IPS DF 6.9 (cell line): Measurements from ENCODE around the gene METTL25B.

Experiments
- DNase-seq: peaks from one replicate; pipeline ENCODE4 v3.0.0-alpha.2; 2013; ENCODE audit warnings: low read depth, low spot score
- H3K27ac ChIP-seq: one replicate; pipeline ENCODE4 v1.5.1; 2013; ENCODE audit warnings: low read length, control low read depth
- H3K27me3 ChIP-seq: 2 replicates; pipeline ENCODE4 v1.6.1; 2013; ENCODE audit warnings: mild to moderate bottlenecking, low read length; ENCODE audit not compliant: control insufficient read depth, insufficient read depth
- H3K36me3 ChIP-seq: 2 replicates; pipeline ENCODE4 v1.6.1; 2013; ENCODE audit warnings: low read length; ENCODE audit not compliant: control insufficient read depth, insufficient read depth
- H3K4me1 ChIP-seq: 2 replicates; pipeline ENCODE4 v1.6.1; 2013; ENCODE audit warnings: low read length; ENCODE audit not compliant: control insufficient read depth, insufficient read depth
- H3K4me3 ChIP-seq: 2 replicates; pipeline ENCODE4 v1.5.1; 2013; ENCODE audit warnings: mild to moderate bottlenecking, low read length
- H3K9me3 ChIP-seq: 2 replicates; pipeline ENCODE4 v1.6.1; 2013; ENCODE audit warnings: low read length, inconsistent platforms; ENCODE audit not compliant: control insufficient read depth, insufficient read depth
- WGBS: extraction: QIAGEN DNeasy Blood & Tissue Kit; methylation state at CpG from one replicate; pipeline ENCODE4 v1.1.7; 2013; ENCODE audit warnings: mixed read lengths, missing lambda C conversion rate; ENCODE audit not compliant: insufficient read length, insufficient coverage; 5-methylcytosine and 5-hydroxymethylcytosine counted together

Gene METTL25B

GRCh38 chr1:156703336-156703735 is 24.9 kb upstream of the METTL25B start:
- Histone ChIP-seq H3K27ac (no peak overlapping the region), H3K9me3 (no peaks in the 10 kb centered on the region), H3K4me1 (peaks cover 8% of the 10 kb centered on the region), H3K27me3 (peaks cover 2% of the 10 kb centered on the region; the same call in 1 of the 2 replicates), H3K4me3 (no peak overlapping the region), H3K36me3 (peaks cover 19% of the 10 kb centered on the region)
- DNase-seq = no peak
- no CpG with 5 or more reads among the region's 4 CpGs for WGBS

GRCh38 chr1:156703741-156704140 is 24.5 kb upstream of the METTL25B start:
- no peak overlapping the region for H3K27ac ChIP-seq
- peaks cover 10% of the 10 kb centered on the region for H3K4me1 ChIP-seq
- no peak for DNase-seq
- H3K36me3 ChIP-seq = peaks cover 18% of the 10 kb centered on the region
- no peak overlapping the region for H3K4me3 ChIP-seq
- no CpG with 5 or more reads among the region's 4 CpGs for WGBS
- H3K9me3 ChIP-seq = no peaks in the 10 kb centered on the region
- H3K27me3 ChIP-seq = peaks cover 2% of the 10 kb centered on the region; the same call in 1 of the 2 replicates

- H3K9me3 ChIP-seq = no peaks in the 10 kb centered on the region
- H3K4me1 ChIP-seq = peaks cover 10% of the 10 kb centered on the region
These were observed 24.0 kb upstream of the METTL25B start for GRCh38 chr1:156704166-156704711.

GRCh38 chr1:156704930-156705320 is 23.3 kb upstream of the METTL25B start:
- H3K4me3 ChIP-seq = peak overlapping the region; percentile 44; the same call in 1 of the 2 replicates
- peaks cover 14% of the 10 kb centered on the region for H3K4me1 ChIP-seq
- no peak overlapping the region for H3K27ac ChIP-seq
- DNase-seq = no peak
- no CpG with 5 or more reads among the region's 29 CpGs for WGBS
- no peaks in the 10 kb centered on the region for H3K9me3 ChIP-seq
- peaks cover 2% of the 10 kb centered on the region; the same call in 1 of the 2 replicates for H3K27me3 ChIP-seq
- peaks cover 10% of the 10 kb centered on the region; the same call in 1 of the 2 replicates for H3K36me3 ChIP-seq

More at GRCh38 chr1:156704166-156704711, 24.0 kb upstream of the METTL25B start:
- Histone ChIP-seq H3K4me3 (peak overlapping the region; percentile 44; the same call in 1 of the 2 replicates), H3K36me3 (peaks cover 13% of the 10 kb centered on the region), H3K27me3 (peaks cover 2% of the 10 kb centered on the region; the same call in 1 of the 2 replicates), H3K27ac (no peak overlapping the region)
- no peak for DNase-seq
- no CpG with 5 or more reads among the region's 10 CpGs for WGBS

GRCh38 chr1:156705321-156705917 is 22.9 kb upstream of the METTL25B start, which contains the start of gene CRABP2:
Gene CRABP2, minus strand, starts transcription at chr1:156705583. Its CDS starts 137 bp downstream, at chr1:156705446.
- peak within 1 kb of the TSS; percentile 44; the same call in 1 of the 2 replicates for H3K4me3 ChIP-seq
- no peak for DNase-seq
- H3K9me3 ChIP-seq = no peaks in the 10 kb centered on the region
- H3K36me3 ChIP-seq = peaks cover 5% of the 10 kb centered on the region; the same call in 1 of the 2 replicates
- peaks cover 2% of the 10 kb centered on the region; the same call in 1 of the 2 replicates for H3K27me3 ChIP-seq
- WGBS = no CpG with 5 or more reads among the region's 42 CpGs
- no peak within 1 kb of the TSS for H3K27ac ChIP-seq
- peaks cover 17% of the 10 kb centered on the region for H3K4me1 ChIP-seq

DNA sequence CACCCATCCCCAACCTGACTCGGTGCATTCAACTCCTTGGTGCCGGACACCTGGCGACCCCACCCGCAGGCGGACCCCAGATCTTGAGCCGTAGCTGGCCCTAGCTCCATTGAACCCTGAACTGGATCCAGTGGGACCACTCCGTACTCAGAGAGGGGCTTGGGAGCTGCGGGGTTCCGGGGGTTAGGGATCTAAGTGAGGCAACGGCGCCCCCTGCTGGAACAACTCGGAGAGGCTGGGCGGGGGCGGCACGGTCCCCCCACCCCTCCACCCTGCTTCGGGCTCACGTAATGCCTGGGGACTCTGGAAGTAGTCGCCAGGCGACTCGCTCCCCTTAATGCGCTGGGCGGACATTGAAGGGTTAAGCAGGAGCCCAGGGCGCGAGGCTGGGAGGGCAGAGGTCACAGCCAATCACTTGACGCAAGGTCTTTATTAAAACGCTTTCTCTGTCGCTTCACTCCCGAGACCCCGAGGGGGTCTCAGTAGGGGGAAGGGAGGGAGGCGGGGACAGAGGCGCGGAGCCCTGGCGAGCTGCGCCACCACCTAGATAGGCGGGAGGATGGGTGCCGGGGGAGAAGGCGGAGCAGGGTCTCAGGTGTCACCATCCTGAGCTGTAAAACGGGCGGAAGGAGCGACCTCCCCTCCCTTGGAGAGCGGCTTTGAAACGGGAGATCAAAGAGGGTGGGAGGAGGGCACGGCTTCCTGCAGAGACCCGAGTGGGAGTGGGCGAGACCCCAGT is 22.2 kb upstream of the METTL25B start:
- Histone ChIP-seq H3K4me1 (peaks cover 17% of the 10 kb centered on the region), H3K27ac (no peak overlapping the region), H3K36me3 (no peaks in the 10 kb centered on the region), H3K9me3 (no peaks in the 10 kb centered on the region), H3K4me3 (peak overlapping the region; percentile 44; the same call in 1 of the 2 replicates), H3K27me3 (peaks cover 2% of the 10 kb centered on the region; the same call in 1 of the 2 replicates)
- no peak for DNase-seq
- no CpG with 5 or more reads among the region's 45 CpGs for WGBS

DNA sequence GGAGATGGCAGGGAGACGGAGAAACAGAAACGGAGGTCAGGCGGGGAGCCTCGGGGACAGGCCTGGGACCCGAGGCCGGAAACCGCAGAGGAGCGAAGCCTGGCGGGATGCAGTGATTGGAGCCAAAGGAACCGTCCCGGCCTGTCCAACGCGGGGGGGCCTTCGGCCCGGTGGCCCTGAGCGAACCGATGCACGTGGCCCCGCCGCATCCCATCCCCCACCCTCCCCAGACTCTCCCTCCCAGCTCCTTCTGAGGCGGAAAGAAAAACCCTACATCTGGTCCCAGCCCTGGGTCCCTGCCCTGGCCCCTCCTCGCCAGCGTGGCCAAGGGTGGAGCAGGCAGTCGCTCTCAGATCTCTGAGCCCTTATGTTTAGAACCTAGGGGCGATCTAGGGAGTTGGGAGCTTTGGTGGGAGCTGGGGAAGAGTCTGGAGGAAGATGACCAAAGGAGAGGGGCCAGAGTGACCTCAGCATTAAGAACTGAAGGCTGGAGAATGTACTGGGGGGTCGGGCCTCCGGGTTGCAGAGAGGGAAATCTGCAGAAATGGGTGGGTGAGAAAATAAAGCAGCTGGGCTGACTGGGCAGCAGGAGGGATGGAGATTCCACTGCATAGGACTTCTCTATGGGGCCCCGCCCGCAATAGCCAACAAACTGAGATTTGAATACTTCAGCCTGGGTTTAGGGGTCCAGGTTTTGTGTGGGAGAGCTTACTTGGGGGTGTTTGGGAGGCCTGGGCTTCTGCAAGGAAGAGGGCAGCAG is 21.4 kb upstream of the METTL25B start:
- Histone ChIP-seq H3K36me3 (no peaks in the 10 kb centered on the region), H3K27me3 (peaks cover 2% of the 10 kb centered on the region; the same call in 1 of the 2 replicates), H3K4me1 (peaks cover 20% of the 10 kb centered on the region), H3K4me3 (peak overlapping the region; percentile 27; the same call in 1 of the 2 replicates), H3K9me3 (no peaks in the 10 kb centered on the region), H3K27ac (peak overlapping the region; percentile 8)
- DNase-seq = no peak
- no CpG with 5 or more reads among the region's 29 CpGs for WGBS

- peak overlapping the region; percentile 23 for H3K27ac ChIP-seq
- no CpG with 5 or more reads among the region's 8 CpGs for WGBS
- H3K9me3 ChIP-seq = no peaks in the 10 kb centered on the region
- H3K4me1 ChIP-seq = peaks cover 20% of the 10 kb centered on the region
- peaks cover 2% of the 10 kb centered on the region; the same call in 1 of the 2 replicates for H3K27me3 ChIP-seq
- DNase-seq = no peak
- H3K4me3 ChIP-seq = peak overlapping the region; percentile 3; the same call in 1 of the 2 replicates
- H3K36me3 ChIP-seq = no peaks in the 10 kb centered on the region
These were observed 20.7 kb upstream of the METTL25B start for GRCh38 chr1:156707417-156708217.

DNA sequence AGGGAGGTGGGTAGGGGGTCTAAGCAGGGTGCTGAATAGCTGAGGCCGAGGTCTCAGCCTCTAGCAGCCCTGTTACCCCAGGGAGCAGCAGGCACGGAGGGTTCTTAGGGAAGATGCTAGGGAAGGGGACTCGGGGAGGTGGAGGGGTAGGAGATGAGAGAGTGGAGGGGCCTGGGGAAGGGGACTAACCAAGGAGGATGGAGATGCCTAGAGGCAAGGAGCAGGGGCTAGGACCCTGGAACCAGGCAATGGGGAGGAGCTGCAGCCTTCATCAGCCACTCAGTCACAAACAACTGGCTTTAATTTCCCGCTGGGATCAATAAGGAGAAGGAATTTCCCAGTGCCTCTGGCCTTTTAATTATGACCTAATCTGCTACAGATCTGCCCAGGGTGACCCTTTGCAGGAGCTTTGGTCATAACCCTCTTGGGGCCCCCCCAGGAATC is 20.0 kb upstream of the METTL25B start:
- WGBS = no CpG with 5 or more reads among the region's 4 CpGs
- Histone ChIP-seq H3K4me1 (peaks cover 20% of the 10 kb centered on the region), H3K27ac (peak overlapping the region; percentile 23), H3K27me3 (peaks cover 2% of the 10 kb centered on the region; the same call in 1 of the 2 replicates), H3K4me3 (no peak overlapping the region), H3K9me3 (no peaks in the 10 kb centered on the region), H3K36me3 (no peaks in the 10 kb centered on the region)
- no peak for DNase-seq
